Uterus (tissue), 2 donors: Measurements from ENCODE around the gene STS.

Experiments used
- POLR2A ChIP-seq, 2 donors: fragments of 450-650 bp; IDR thresholded peaks; one replicate each; pipeline ENCODE4 v1.6.1; 2016; ENCODE audit warnings: antibody characterized with exemption in 2 of 2, mild to moderate bottlenecking in 1 of 2, moderate library complexity in 1 of 2
- TF ChIP-seq, protein P1 (sequence below), 4 experiments: fragments of 200-600 bp in 2 of 4; fragments of 450-650 bp in 2 of 4; sonication (generic) in 2 of 4; IDR thresholded peaks; one replicate each; pipeline ENCODE4 v1.5.1; 2016 to 2019; ENCODE audit warnings: antibody characterized with exemption in 4 of 4, mild to moderate bottlenecking in 2 of 4, moderate library complexity in 1 of 4

DNA sequence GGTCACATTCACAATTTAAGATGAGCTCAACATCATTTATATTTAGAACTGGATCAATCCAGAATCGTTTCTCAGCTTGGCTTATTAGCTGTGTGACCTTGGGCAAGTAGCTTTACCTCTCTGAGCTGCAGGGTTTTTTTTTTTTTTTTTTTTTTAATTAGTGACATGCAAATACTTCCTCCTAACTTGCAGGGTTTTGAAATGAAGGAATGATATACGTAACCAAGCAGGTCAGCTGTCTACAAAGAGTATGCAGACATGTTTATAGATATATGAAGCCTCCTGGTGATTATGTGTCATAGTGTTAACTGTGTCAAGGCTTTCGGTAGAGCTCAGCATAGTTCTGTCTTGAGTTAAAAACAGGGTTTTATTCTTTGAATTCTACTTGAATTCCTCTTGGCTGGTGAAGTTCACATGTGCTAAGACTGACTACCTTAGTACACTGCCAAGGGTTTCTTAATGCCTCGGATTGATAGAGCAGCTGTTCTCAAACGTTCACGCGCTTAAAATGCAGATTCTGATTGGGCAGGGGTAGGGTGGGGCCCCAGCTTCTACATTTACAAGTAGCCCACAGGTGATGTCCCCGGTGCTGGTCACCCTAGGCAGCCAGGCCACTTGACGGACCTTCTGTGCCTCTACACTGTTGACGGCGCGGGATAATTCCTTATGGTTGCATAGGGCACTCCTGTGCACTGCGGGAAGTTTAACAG lies 654 bp upstream of the STS start:
- TF ChIP-seq, protein P1, sequence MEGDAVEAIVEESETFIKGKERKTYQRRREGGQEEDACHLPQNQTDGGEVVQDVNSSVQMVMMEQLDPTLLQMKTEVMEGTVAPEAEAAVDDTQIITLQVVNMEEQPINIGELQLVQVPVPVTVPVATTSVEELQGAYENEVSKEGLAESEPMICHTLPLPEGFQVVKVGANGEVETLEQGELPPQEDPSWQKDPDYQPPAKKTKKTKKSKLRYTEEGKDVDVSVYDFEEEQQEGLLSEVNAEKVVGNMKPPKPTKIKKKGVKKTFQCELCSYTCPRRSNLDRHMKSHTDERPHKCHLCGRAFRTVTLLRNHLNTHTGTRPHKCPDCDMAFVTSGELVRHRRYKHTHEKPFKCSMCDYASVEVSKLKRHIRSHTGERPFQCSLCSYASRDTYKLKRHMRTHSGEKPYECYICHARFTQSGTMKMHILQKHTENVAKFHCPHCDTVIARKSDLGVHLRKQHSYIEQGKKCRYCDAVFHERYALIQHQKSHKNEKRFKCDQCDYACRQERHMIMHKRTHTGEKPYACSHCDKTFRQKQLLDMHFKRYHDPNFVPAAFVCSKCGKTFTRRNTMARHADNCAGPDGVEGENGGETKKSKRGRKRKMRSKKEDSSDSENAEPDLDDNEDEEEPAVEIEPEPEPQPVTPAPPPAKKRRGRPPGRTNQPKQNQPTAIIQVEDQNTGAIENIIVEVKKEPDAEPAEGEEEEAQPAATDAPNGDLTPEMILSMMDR (IDR thresholded peaks at IDR 0.05): no peak
- no peak for TF ChIP-seq POLR2A (IDR thresholded peaks at IDR 0.05)
